HL-60/S4 treated with phorbol 12-myristate 13-acetate at 8.2 ng/mL for 4 days and 3 days (cell line): ENCODE results near the gene EPHA1.

Source experiments
- in situ Hi-C: fragments of 300-500 bp; cut with MboI; formaldehyde crosslinking; loops from 2 replicates; pipeline ENCODE4 v1.15.0; 2022; ENCODE audit warnings: low sequenced_read_pairs

The EPHA1 gene

GRCh38 chr7:143354376-143354775 lies 54.3 kb downstream of the EPHA1 start:
- in situ Hi-C loops: no loop called here

- in situ Hi-C loops: no loop called here
These were observed 56.1 kb downstream of the EPHA1 start for GRCh38 chr7:143352531-143353002.

- in situ Hi-C loops: no loop called here
These were observed 57.1 kb downstream of the EPHA1 start for GRCh38 chr7:143351574-143351973.

GRCh38 chr7:143351060-143351459 lies 57.6 kb downstream of the EPHA1 start:
- in situ Hi-C loops: no loop called here

GRCh38 chr7:143347950-143348349 lies 60.7 kb downstream of the EPHA1 start:
- in situ Hi-C loops: no loop called here

DNA sequence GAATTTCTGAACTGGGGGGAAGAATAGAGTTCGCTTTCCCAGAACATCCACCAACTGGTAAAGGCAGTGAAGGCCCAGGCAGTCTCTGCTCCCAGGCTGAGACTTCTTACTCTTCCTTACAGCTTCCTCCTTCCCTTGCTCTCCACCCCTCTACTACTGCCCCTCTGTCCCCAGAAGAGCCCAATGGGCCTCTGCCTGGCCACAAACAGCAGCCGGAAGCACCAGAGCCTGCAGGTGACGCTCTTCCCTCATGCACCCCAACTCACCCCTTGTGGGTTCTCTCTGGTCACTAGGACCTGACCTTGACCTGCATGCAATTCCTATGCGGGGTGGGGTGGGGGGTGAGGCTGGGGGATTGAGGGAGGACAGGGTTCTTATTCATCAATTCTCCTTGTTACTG lies 62.6 kb downstream of the EPHA1 start:
- in situ Hi-C loops: no loop called here

DNA sequence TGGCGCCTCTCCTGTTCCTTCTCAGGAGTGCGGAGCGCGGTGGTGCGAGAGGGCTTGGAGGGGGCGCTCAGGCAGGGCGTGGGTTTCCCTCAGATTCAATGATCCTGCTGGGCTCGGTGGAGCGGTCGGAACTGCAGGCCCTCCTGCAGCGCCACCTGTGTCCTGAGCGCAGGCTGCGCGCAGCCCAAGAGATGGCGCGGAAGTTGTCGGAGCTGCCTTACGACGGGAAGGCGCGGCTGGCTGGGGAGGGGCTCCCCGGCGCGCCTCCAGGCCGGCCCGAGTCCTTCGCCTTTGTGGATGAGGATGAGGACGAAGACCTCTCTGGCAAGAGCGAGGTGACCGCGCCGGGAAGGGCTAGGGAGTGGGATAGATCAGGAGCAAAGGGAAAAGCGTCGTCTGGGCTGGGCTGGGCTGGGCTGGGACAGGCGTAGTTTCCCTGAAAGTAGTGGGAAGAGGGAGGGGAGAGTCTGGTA lies 63.2 kb downstream of the EPHA1 start:
- in situ Hi-C loops: no loop called here

GRCh38 chr7:143343596-143343995 lies 65.1 kb downstream of the EPHA1 start:
- in situ Hi-C loops: no loop called here

DNA sequence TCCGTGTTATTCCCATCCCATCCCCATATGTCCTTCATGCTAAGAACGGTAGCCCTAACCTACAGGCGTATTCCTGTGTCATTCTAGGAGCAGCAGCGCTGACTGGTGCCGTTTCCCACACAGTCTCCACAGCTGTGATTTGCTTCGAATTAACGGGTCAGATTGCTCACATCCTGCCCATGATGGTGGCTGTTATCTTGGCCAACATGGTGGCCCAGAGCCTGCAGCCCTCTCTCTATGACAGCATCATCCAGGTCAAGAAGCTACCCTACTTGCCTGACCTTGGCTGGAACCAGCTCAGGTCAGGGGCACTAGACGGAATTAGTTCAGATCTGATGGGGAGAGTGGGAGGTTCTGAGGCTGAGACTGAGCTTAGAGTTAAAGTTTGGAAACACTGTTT lies 66.8 kb downstream of the EPHA1 start:
- in situ Hi-C loops: no loop called here
